ENCODE results near the gene ZBBX.

DNA sequence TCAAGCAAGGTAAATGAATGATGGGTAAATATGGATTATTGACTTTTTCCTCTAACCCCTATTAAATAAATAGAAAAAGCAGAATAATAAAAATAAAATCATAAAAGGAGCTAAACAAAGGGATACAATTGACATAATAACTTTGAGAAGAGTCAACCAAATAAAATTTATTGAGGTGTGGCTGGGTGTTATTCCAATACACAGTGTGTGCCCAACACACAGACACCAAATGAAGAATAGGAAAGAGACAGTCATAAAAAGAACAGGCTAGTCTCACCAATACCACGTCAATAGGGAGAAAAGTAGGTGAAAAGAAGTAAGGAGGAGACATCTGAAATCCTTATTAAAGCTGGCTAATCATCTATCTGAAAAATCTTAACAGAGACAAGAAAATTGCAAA lies 127.1 kb downstream of the ZBBX start:
- no peak for TF ChIP-seq FOSL1 (IDR thresholded peaks at IDR 0.05; ENCODE audit: insufficient read depth, low read depth, low read length)
- TF ChIP-seq POLR2AphosphoS5 (IDR thresholded peaks at IDR 0.05; ENCODE audit: low read depth, low read length), result no peak
